ENCODE measurements around the gene MFAP5.

- TF ChIP-seq POLR2A (IDR thresholded peaks at IDR 0.05; ENCODE audit: low read length) (no peak), GATA1 (IDR thresholded peaks at IDR 0.05; ENCODE audit: low read depth, low read length) (no peak)
Observed at GRCh38 chr12:8603856-8604255, 58.8 kb downstream of the MFAP5 start.
